ENCODE results near the gene SLC16A1.
"Not testable (repeated sequence)": the region's sequence is repeated elsewhere in the genome, so short reads cannot be mapped to it uniquely, and the experiment has no call there.

The SLC16A1 gene

GRCh38 chr1:112964347-112964746 is 8.4 kb upstream of the SLC16A1 start:
- DNase-seq (ENCODE audit: low spot score), result no peak

DNA sequence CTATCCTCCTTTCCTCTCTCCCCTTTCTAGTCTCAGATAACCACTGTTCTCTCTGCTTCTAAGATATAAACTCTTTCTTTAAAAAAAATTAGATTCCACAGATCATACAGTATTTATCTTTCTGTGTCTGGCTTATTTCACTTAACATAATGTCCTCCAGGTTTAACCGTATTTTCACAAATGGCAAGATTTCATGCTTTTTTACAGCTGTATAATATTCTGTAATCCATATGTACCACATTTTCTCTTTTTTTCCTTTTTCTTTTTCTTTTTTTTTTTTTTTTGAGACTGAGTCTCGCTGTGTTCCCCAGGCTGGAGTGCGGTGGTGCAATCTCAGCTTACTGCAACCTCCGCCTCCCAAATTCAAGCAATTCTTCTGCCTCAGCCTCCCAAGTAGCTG is 5.1 kb upstream of the SLC16A1 start:
- DNase-seq (ENCODE audit: low spot score), result no peak

DNA sequence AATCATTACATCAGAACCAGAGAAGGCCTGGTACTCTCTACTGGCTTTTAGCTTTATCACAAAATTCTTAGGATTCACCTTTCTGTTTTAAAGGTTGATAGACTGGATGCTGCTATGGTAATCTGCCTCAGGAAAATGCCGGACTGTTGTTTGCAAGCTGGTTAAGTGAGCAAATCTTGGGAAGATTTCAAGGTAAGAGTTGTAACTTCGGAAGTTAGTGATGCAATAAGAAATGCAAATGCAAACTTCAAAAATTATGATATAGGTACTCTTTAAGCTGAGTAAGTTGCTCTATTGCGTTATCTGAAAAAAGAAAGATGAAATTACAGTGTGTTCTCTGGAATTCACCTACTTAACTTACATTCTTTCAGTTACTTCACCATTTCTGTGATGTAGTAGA is 4.4 kb upstream of the SLC16A1 start:
- no peak for DNase-seq (ENCODE audit: low spot score)

GRCh38 chr1:112958236-112958635 is 2.2 kb upstream of the SLC16A1 start:
- not testable (repeated sequence) for DNase-seq (ENCODE audit: low spot score)

GRCh38 chr1:112957133-112957812 is 1.3 kb upstream of the SLC16A1 start:
- DNase-seq (ENCODE audit: low spot score), result peak; percentile 90

GRCh38 chr1:112956544-112957132 is 642 bp upstream of the SLC16A1 start:
- peak; percentile 45 for DNase-seq (ENCODE audit: low spot score)

DNA sequence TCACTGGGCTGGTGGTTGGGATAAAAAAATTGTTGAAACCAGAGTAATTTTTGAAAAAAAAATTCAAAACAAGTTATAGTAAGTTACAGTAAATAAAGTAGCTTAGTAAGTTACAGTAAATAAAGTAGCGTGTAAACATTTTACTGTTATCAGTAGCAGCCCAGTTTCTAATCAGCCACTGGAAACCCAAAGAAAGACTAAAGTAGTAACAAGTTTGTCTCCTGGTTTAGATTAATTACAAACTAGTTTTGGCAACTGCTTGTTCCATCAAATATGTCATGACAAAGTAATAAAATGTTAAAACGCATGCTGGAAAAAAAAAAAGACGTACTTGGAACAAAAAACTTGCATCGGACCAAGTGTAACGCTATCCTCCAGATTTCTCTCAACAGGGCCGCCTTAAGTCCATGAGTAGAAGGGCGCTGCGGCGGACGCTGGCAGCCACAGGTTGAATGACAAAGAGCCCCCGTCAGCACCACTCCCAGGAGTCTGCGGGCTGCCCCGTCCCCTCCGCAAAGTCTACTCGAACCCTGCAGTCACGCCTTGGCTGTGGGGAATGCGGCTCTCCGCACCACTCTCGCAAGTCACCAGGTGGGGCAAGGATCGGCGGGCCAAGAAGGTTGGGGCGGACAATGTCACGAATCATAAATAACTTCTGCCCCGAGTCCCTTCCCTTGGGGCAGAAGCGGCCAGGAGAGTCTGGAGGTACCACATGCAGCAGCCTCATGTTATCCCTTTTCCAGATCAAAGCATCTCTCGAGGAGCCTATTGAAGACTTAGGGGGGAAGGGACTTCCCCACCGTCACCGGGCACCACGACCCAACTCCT is 837 bp downstream of the SLC16A1 start:
- peak; percentile 75 for DNase-seq (ENCODE audit: low spot score)

DNA sequence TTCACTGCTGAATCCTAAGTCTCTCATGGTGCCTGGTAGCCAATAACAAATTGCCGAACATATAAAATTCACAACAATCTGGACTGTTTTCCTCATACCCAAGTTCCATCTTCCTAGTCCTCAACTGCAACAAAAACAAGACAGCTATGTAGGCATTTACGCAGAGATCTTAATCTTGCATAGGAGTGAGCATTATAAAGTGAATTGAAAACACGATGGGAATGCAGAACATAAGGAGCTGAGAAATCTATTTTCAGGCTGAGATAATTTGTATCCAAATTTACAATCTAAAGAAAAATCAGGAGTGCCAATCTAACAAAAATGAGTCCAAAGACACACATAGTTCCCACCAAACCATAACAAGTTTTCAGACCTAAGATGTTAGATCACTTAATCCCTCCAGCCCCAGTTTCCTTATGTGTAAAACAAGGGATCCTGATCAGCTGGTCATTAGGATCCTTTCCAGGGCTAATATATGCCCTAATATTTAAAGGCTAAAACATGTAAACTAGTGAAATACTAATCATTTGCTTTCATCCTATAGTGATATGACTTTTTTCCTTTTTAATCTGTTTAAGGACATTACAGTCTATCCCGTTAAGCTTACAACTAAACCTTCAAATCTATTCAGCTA is 1.9 kb downstream of the SLC16A1 start:
- DNase-seq (ENCODE audit: low spot score), result no peak

GRCh38 chr1:112950426-112950825 is 5.6 kb downstream of the SLC16A1 start:
- no peak for DNase-seq (ENCODE audit: low spot score)

- no peak for DNase-seq (ENCODE audit: low spot score)
Measured at GRCh38 chr1:112946683-112947082, 9.3 kb downstream of the SLC16A1 start.

DNA sequence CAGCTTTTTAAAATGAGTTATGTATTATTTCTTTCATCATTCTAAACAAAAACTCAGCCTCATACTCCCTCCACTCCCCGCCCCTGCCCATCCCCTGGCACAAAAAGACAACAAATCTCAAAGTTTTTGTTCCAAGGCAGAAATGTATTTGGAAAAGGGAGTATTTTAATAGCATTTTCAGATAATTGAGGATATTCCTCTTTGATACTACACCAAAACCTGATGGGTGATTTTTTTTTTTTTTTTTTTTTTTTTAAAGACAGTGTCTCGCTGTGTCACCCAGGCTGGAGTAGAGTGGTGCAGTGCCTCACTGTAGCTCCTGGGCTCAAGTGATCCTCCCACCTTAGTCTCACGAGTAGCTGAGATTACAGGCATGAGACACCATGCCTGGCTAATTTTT is 16.2 kb downstream of the SLC16A1 start:
- no peak for DNase-seq (ENCODE audit: low spot score)

DNA sequence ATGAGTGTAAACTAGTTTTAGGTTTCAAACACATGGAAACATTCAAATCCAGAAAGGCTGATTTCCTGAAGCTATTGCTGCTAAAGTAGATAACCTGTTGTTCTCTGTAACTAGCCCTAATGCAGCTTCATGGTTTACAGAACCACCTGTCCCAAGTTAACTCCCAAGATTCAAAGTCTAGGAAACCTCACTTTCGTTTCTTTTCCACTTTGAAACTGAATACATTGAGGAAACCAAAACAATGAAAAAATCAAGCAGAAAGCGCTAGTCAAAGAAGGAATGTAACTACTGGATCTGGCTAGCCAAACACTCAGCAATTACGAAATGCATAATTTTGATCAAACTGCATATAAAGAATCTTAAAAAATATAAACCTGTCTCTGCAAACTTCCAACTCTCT is 17.8 kb downstream of the SLC16A1 start:
- DNase-seq (ENCODE audit: low spot score), result no peak

GRCh38 chr1:112937495-112937894 is 18.5 kb downstream of the SLC16A1 start:
- DNase-seq (ENCODE audit: low spot score), result no peak

- no peak for DNase-seq (ENCODE audit: low spot score)
Measured at GRCh38 chr1:112937070-112937469, 18.9 kb downstream of the SLC16A1 start.

DNA sequence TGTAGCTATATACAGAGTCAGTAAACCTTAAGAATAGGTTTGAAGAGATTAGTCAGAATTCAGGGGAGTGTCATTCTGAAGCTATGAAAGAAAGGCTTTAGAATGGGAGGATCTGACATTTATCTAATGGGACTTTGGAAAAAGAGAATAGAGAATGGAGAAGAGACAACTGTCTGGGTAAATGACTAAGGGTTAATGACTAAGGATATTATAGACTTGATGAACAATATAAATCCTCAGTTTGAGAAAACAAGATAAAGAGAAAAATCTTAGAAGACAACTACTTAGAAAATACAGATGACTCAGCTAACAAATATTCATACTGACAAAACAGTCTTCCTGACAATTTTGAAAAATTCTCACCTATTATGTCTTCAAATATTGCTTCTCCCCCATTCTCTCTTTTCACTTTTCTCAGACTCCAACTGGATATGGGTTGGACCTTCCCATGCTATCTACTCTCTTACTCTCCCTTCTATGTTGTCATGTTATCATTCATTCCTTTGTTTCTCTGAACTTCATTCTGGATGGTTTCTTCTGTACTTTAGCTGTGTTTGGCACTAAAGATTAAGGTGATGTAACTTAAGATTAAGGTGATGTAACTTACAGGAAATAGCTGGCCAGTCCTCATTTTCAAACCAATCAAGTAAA is 20.4 kb downstream of the SLC16A1 start:
- DNase-seq (ENCODE audit: low spot score), result peak; percentile 44

DNA sequence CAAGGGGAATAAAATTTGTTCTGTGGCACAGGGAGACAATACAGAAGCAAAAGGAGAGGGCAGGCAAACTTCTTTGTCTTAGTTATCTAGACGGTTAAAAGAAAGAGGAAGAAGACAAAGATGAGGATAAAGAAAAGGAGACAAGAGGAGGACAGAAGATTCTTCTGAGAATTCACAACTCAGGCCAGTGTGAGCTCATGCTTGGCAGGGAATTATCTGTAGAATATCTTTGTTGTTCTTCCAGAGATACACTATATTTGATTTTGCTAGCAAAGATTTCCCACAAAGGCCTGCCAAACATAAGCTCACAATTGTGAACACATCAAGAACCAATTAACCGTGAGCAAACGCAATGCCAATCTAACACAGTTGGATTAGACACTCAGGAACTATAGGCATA is 21.4 kb downstream of the SLC16A1 start:
- no peak for DNase-seq (ENCODE audit: low spot score)

- no peak for DNase-seq (ENCODE audit: low spot score)
Measured at GRCh38 chr1:112933820-112934571, 22.0 kb downstream of the SLC16A1 start.

DNA sequence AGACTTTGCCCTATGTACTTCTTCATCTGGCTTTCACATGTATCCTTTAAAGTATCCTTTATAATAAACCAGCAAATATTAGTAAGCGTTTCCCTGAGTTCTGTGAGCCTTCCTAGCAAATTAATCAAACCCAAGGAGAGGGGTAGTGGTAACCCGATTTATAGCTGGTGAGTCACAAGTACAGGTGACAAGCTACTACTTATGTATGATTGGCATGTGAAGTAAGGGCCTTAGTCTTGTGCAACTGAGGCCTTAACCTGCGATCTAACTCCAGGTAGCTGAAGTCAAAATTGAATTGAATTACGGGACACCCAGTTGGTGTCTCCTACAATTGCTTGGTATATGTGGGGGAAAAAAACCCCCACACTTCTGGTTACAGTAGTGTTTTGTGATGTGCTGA is 26.0 kb downstream of the SLC16A1 start:
- no peak for DNase-seq (ENCODE audit: low spot score)

GRCh38 chr1:112927462-112927990 is 28.5 kb downstream of the SLC16A1 start:
- DNase-seq (ENCODE audit: low spot score), result no peak

DNA sequence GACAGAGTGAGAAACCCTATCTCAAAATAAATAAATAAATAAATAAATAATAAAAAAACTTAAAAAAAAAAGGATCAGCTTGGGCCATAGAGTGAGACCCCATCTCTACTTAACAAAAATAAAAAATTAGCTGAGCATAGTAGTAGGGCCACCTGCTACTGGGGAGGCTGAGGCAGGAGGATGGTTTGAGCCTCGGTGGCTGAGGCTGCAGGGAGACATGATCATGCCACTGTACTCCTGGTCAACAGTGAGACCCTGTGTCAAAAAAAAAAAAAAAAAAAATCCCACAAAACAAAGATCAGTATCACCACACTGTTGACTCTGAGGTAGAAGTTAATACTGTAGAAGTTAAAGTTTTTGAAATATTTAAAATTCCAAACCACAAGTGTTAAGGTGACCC is 29.1 kb downstream of the SLC16A1 start:
- DNase-seq (ENCODE audit: low spot score), result no peak

DNA sequence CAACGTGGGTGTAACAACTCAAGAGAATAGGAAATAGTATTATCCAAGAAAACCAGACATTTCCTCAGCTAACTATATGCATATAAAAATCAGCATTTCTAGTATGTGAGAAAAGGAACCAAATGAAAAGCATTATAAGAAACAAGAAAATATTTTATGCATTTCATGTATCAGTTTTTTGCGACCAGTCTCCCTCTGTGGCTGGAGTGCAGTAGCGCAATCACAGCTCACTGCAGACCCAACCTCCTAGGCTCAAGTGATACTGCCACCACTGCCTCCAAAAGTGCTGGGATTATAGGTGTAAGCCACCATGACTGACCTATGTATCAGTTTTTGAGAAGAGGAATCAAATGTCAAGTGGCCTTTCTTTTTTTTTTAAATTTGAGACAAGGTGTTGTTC is 31.0 kb downstream of the SLC16A1 start:
- DNase-seq (ENCODE audit: low spot score), result no peak

Data from SW480 (cell line).